NK-92 (cell line): ENCODE results near the gene RDH5.

Experiments
- DNase-seq: peaks from one replicate; lab custom pipeline; 2025; ENCODE audit not compliant: unreplicated experiment; lab: John Stamatoyannopoulos, UW

The RDH5 gene

GRCh38 chr12:55720071-55720564 lies at the start of gene RDH5:
RDH5 (plus strand) TSS chr12:55720393; CDS start chr12:55721185, 792 bp downstream.
- no peak for DNase-seq

GRCh38 chr12:55671746-55672145 lies 48.4 kb upstream of the RDH5 start:
- no peak for DNase-seq

- DNase-seq = no peak
These were observed 46.6 kb upstream of the RDH5 start for GRCh38 chr12:55673638-55674037.

GRCh38 chr12:55675666-55676065 lies 44.5 kb upstream of the RDH5 start:
- no peak for DNase-seq

GRCh38 chr12:55676707-55677106 lies 43.5 kb upstream of the RDH5 start:
- no peak for DNase-seq

- no peak for DNase-seq
These were observed 40.5 kb upstream of the RDH5 start for GRCh38 chr12:55679691-55680090.

- DNase-seq = no peak
These were observed 38.8 kb upstream of the RDH5 start for GRCh38 chr12:55681142-55682077.

GRCh38 chr12:55682087-55682796 lies 38.0 kb upstream of the RDH5 start:
- DNase-seq = no peak

- DNase-seq = no peak
These were observed 36.5 kb upstream of the RDH5 start for GRCh38 chr12:55683676-55684075.

- no peak for DNase-seq
These were observed 35.3 kb upstream of the RDH5 start for GRCh38 chr12:55684761-55685370.

GRCh38 chr12:55685671-55686070 lies 34.5 kb upstream of the RDH5 start:
- no peak for DNase-seq

GRCh38 chr12:55686366-55687010 lies 33.7 kb upstream of the RDH5 start:
- no peak for DNase-seq

GRCh38 chr12:55687746-55688145 lies 32.4 kb upstream of the RDH5 start:
- no peak for DNase-seq

GRCh38 chr12:55688716-55689655 lies 31.2 kb upstream of the RDH5 start:
- DNase-seq = no peak

- no peak for DNase-seq
These were observed 27.4 kb upstream of the RDH5 start for GRCh38 chr12:55692631-55693322.

- DNase-seq = no peak
These were observed 26.6 kb upstream of the RDH5 start for GRCh38 chr12:55693323-55694187.

- DNase-seq = no peak
These were observed 26.0 kb upstream of the RDH5 start for GRCh38 chr12:55694188-55694515.

- DNase-seq = no peak
These were observed 25.5 kb upstream of the RDH5 start for GRCh38 chr12:55694651-55695050.

- DNase-seq = no peak
These were observed 24.8 kb upstream of the RDH5 start for GRCh38 chr12:55695349-55695748.
